H9 (cell line): ENCODE measurements around the gene ARCN1. TPM values are rescaled to one million over a fixed set of nuclear protein-coding genes. Genes with fewer than 3 reads are reported as not detected.

Experiments
- DNase-seq: peaks from one replicate; pipeline ENCODE4 v3.0.0-alpha.2; 2017
- H2AFZ ChIP-seq: one replicate; pipeline ENCODE4 v1.6.1; 2013; ENCODE audit warnings: mild to moderate bottlenecking, low read length, control low read depth, moderate library complexity
- H2AK5ac ChIP-seq: 2 replicates; pipeline ENCODE4 v1.6.1; 2013; ENCODE audit warnings: low read length, control low read depth, mixed read lengths; ENCODE audit not compliant: insufficient read length
- H2BK120ac ChIP-seq: one replicate; pipeline ENCODE4 v1.6.1; 2013; ENCODE audit warnings: low read depth, mild to moderate bottlenecking, low read length, control low read depth, inconsistent platforms; ENCODE audit not compliant: poor library complexity, severe bottlenecking
- H2BK12ac ChIP-seq: 2 replicates; pipeline ENCODE4 v1.6.1; 2013; ENCODE audit warnings: low read length, control low read depth, mixed read lengths, low read depth; ENCODE audit not compliant: insufficient read length
- H2BK15ac ChIP-seq: 2 replicates; pipeline ENCODE4 v1.6.1; 2013; ENCODE audit warnings: low read depth, low read length, control low read depth
- H2BK20ac ChIP-seq: one replicate; pipeline ENCODE4 v1.6.1; 2013; ENCODE audit warnings: low read depth, mild to moderate bottlenecking, low read length, control low read depth, inconsistent platforms; ENCODE audit not compliant: poor library complexity, severe bottlenecking
- H2BK5ac ChIP-seq: 2 replicates; pipeline ENCODE4 v1.6.1; 2013; ENCODE audit warnings: low read length, control low read depth, mixed read lengths; ENCODE audit not compliant: insufficient read length
- H3K14ac ChIP-seq: 2 replicates; pipeline ENCODE4 v1.6.1; 2013; ENCODE audit warnings: low read length, control low read depth; ENCODE audit not compliant: insufficient read depth
- H3K18ac ChIP-seq: 2 replicates; pipeline ENCODE4 v1.6.1; 2013; ENCODE audit warnings: low read depth, mild to moderate bottlenecking, mixed read lengths, low read length, control low read depth; ENCODE audit not compliant: insufficient read length
- H3K23ac ChIP-seq: 2 replicates; pipeline ENCODE4 v1.6.1; 2013; ENCODE audit warnings: low read length, control low read depth, mixed read lengths, low read depth; ENCODE audit not compliant: insufficient read length
- H3K23me2 ChIP-seq: 2 replicates; pipeline ENCODE4 v1.6.1; 2013; ENCODE audit warnings: low read depth, mild to moderate bottlenecking, mixed read lengths, low read length, control low read depth; ENCODE audit not compliant: insufficient read length, poor library complexity, severe bottlenecking
- H3K27ac ChIP-seq: 2 replicates; pipeline ENCODE4 v1.5.1; 2013; ENCODE audit warnings: low read length, control low read depth, mixed read lengths, low read depth; ENCODE audit not compliant: insufficient read length
- H3K27me3 ChIP-seq: 2 replicates; pipeline ENCODE4 v1.6.1; 2013; ENCODE audit warnings: low read length, control low read depth, inconsistent platforms; ENCODE audit not compliant: insufficient read depth
- H3K4ac ChIP-seq: 2 replicates; pipeline ENCODE4 v1.6.1; 2013; ENCODE audit warnings: low read depth, mild to moderate bottlenecking, control low read depth, inconsistent platforms, low read length, moderate library complexity
- H3K4me1 ChIP-seq: 2 replicates; pipeline ENCODE4 v1.6.1; 2013; ENCODE audit warnings: low read length, control low read depth, inconsistent platforms; ENCODE audit not compliant: insufficient read depth
- H3K4me2 ChIP-seq: 2 replicates; pipeline ENCODE4 v1.6.1; 2013; ENCODE audit warnings: low read length, control low read depth, mixed read lengths; ENCODE audit not compliant: insufficient read length, insufficient read depth
- H3K56ac ChIP-seq: 2 replicates; pipeline ENCODE4 v1.6.1; 2013; ENCODE audit warnings: low read depth, mild to moderate bottlenecking, mixed read lengths, low read length, control low read depth; ENCODE audit not compliant: insufficient read length
- H3K79me1 ChIP-seq: 2 replicates; pipeline ENCODE4 v1.6.1; 2013; ENCODE audit warnings: low read depth, mild to moderate bottlenecking, moderate library complexity, low read length, control low read depth, inconsistent platforms; ENCODE audit not compliant: insufficient read depth, poor library complexity, severe bottlenecking
- H3K79me2 ChIP-seq: 2 replicates; pipeline ENCODE4 v1.6.1; 2013; ENCODE audit warnings: low read length, control low read depth, inconsistent platforms; ENCODE audit not compliant: insufficient read depth
- H3K9ac ChIP-seq: 2 replicates; pipeline ENCODE4 v1.6.1; 2013; ENCODE audit warnings: low read length, control low read depth, mixed read lengths; ENCODE audit not compliant: insufficient read length; ENCODE audit errors: extremely low read depth
- H3K9me3 ChIP-seq: one replicate; pipeline ENCODE4 v1.6.1; 2013; ENCODE audit warnings: low read depth, low read length, inconsistent platforms; ENCODE audit not compliant: control insufficient read depth
- H3T11ph ChIP-seq: one replicate; pipeline ENCODE4 v1.6.1; 2013; ENCODE audit warnings: mild to moderate bottlenecking, low read length, control low read depth, inconsistent platforms
- H4K20me1 ChIP-seq: one replicate; pipeline ENCODE4 v1.6.1; 2013; ENCODE audit not compliant: control insufficient read depth, insufficient read length, insufficient read depth
- H4K5ac ChIP-seq: 2 replicates; pipeline ENCODE4 v1.6.1; 2013; ENCODE audit warnings: low read depth, mild to moderate bottlenecking, mixed read lengths, low read length, control low read depth; ENCODE audit not compliant: insufficient read length
- H4K8ac ChIP-seq: replicated peaks from 2 replicates; pipeline ENCODE4 v1.6.1; 2013; ENCODE audit warnings: low read length, control low read depth, mixed read lengths, low read depth; ENCODE audit not compliant: insufficient read length
- H4K91ac ChIP-seq: 2 replicates; pipeline ENCODE4 v1.6.1; 2013; ENCODE audit warnings: low read depth, mild to moderate bottlenecking, moderate library complexity, mixed read lengths, low read length, control low read depth; ENCODE audit not compliant: insufficient read length
- H3K27ac Mint-ChIP-seq, 3 experiments: 2 replicates in 2 of 3; 3 replicates in 1 of 3; pipeline ENCODE4 v1.8.0; 2020 to 2021; ENCODE audit warnings: mixed read lengths in 3 of 3, mild to moderate bottlenecking in 1 of 3, moderate library complexity in 1 of 3
- H3K27me3 Mint-ChIP-seq: 2 replicates; pipeline ENCODE4 v1.8.0; 2021; ENCODE audit warnings: low read depth, mild to moderate bottlenecking, moderate library complexity, mixed read lengths
- H3K36me3 Mint-ChIP-seq, 3 experiments: 2 replicates in 2 of 3; 3 replicates in 1 of 3; pipeline ENCODE4 v1.8.0; 2020 to 2021; ENCODE audit warnings: low read depth in 3 of 3, mixed read lengths in 3 of 3; ENCODE audit not compliant: insufficient read depth in 1 of 3
- H3K4me1 Mint-ChIP-seq, 2 experiments: 2 replicates each; pipeline ENCODE4 v1.8.0; 2020; ENCODE audit warnings: mixed read lengths in 2 of 2
- H3K4me3 Mint-ChIP-seq, 2 experiments: 2 replicates in 1 of 2; 3 replicates in 1 of 2; pipeline ENCODE4 v1.8.0; 2020 to 2021; ENCODE audit warnings: mild to moderate bottlenecking in 2 of 2, mixed read lengths in 2 of 2, moderate library complexity in 1 of 2
- H3K9me3 Mint-ChIP-seq, 2 experiments: 2 replicates in 1 of 2; 3 replicates in 1 of 2; pipeline ENCODE4 v1.8.0; 2020; ENCODE audit warnings: mild to moderate bottlenecking in 2 of 2, mixed read lengths in 2 of 2, moderate library complexity in 1 of 2
- WGBS: extraction: QIAGEN DNeasy Blood & Tissue Kit; methylation state at CpG from one replicate; pipeline ENCODE4 v1.1.7; 2013; ENCODE audit warnings: missing lambda C conversion rate, low lambda C conversion rate, mixed read lengths; ENCODE audit not compliant: insufficient read length; ENCODE audit errors: extremely low coverage; 5-methylcytosine and 5-hydroxymethylcytosine counted together
- total RNA-seq: library from RNA; stranded (reverse); gene quantifications from 2 replicates; pipeline ENCODE4 v1.2.1, GENCODE V29; 2021
- TF ChIP-seq, protein P1 (sequence below): fragments of 200-600 bp; sonication (generic); conservative IDR thresholded peaks from 3 replicates; pipeline ENCODE4 v1.8.0; 2021; ENCODE audit warnings: antibody characterized with exemption, mild to moderate bottlenecking

The ARCN1 gene
- total RNA-seq, 1 experiment from 2014 or later, result 152 TPM

DNA sequence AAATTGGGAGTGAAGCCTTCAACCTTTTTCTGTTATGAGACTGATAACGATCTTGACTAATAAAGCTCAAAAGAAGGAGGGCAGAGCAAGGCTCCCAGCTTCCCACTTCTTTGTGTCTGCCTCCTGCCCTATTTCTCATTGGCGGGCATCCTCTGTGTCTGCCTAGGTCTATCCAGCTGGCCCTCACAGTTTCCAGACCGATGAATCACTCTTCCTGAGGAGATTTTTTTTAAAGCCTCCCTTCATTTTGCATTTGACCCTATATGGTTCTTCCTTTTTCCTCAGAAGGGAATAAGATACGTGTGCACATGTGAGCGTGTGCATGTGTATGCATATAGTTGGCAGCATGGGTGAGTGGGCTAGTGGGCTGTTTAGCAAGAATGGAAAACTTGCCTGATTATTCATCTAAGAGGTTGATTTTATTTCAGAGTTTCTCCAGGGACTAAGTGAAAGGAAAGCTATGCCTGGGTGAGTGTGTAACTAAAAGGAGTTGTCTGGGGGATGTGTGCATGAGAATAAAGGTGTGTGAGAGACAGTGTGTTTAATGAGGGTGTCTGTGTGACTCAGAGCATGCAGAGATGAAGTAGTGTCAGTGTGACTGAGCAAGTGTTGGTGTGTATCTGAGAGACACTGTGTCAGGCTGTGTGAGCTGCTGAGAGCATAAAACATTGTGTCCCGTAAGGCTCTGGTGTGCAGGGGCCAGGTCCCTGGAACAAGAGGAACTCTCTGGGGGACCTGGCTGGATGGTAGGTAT, 47.4 kb downstream of the ARCN1 start:
- no peaks in the 10 kb centered on the region for H4K20me1 ChIP-seq
- H3K14ac ChIP-seq, result no peak overlapping the region
- H3K4me3 Mint-ChIP-seq, result peak overlapping the region in 1 of 2 experiments; percentile 41; a peak in 1 of 5 replicates
- H3K79me2 ChIP-seq, result no peaks in the 10 kb centered on the region; the same call in 1 of the 2 replicates
- no peak for DNase-seq
- H3K36me3 Mint-ChIP-seq, result peaks cover 2 to 9% (median 4%) of the 10 kb centered on the region in 3 experiments; a peak in 6 of 7 replicates
- H3K23ac ChIP-seq, result no peak overlapping the region
- no peaks in the 10 kb centered on the region; the same call in 1 of the 2 replicates for H3K27me3 ChIP-seq
- H3K27ac Mint-ChIP-seq, result peak overlapping the region in 2 of 3 experiments; percentile 16 to 46; a peak in 5 of 7 replicates
- no peak overlapping the region for H3K4me2 ChIP-seq
- no peak overlapping the region for H3K56ac ChIP-seq
- H2BK12ac ChIP-seq, result no peak overlapping the region
- H2AK5ac ChIP-seq, result no peak overlapping the region
- H2AFZ ChIP-seq, result no peak overlapping the region
- H2BK15ac ChIP-seq, result no peak overlapping the region
- no peak overlapping the region for H4K91ac ChIP-seq
- TF ChIP-seq, protein P1, sequence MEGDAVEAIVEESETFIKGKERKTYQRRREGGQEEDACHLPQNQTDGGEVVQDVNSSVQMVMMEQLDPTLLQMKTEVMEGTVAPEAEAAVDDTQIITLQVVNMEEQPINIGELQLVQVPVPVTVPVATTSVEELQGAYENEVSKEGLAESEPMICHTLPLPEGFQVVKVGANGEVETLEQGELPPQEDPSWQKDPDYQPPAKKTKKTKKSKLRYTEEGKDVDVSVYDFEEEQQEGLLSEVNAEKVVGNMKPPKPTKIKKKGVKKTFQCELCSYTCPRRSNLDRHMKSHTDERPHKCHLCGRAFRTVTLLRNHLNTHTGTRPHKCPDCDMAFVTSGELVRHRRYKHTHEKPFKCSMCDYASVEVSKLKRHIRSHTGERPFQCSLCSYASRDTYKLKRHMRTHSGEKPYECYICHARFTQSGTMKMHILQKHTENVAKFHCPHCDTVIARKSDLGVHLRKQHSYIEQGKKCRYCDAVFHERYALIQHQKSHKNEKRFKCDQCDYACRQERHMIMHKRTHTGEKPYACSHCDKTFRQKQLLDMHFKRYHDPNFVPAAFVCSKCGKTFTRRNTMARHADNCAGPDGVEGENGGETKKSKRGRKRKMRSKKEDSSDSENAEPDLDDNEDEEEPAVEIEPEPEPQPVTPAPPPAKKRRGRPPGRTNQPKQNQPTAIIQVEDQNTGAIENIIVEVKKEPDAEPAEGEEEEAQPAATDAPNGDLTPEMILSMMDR, result no peak
- H3K4ac ChIP-seq, result no peak overlapping the region
- no peak overlapping the region for H2BK120ac ChIP-seq
- H3K9me3 ChIP-seq, result no peaks in the 10 kb centered on the region
- peaks cover 71 to 75% of the 10 kb centered on the region in 2 experiments for H3K4me1 Mint-ChIP-seq
- H3T11ph ChIP-seq, result no peak overlapping the region
- H3K79me1 ChIP-seq, result no peaks in the 10 kb centered on the region
- no peak overlapping the region for H3K9ac ChIP-seq
- H3K27ac ChIP-seq, result no peak overlapping the region
- H3K27me3 Mint-ChIP-seq, result no peaks in the 10 kb centered on the region
- no peak overlapping the region for H2BK5ac ChIP-seq
- WGBS, result no CpG with 5 or more reads among the region's 6 CpGs
- H3K4me1 ChIP-seq, result peaks cover 10% of the 10 kb centered on the region; the same call in 1 of the 2 replicates
- no peaks in the 10 kb centered on the region for H3K9me3 Mint-ChIP-seq
- H3K18ac ChIP-seq, result no peak overlapping the region
- H4K5ac ChIP-seq, result no peak overlapping the region
- H3K23me2 ChIP-seq, result peaks cover 9% of the 10 kb centered on the region
- no peak overlapping the region for H4K8ac ChIP-seq
- no peak overlapping the region for H2BK20ac ChIP-seq
